GM18867 (cell line): ENCODE measurements around the gene COLQ.
"Not testable (repeated sequence)": the region's sequence is repeated elsewhere in the genome, so short reads cannot be mapped to it uniquely, and the experiment has no call there.

Experiments
- ATAC-seq: cut with Tn5 transposase; IDR thresholded peaks from one replicate; pipeline ENCODE4 v1.9.1; 2021; ENCODE audit warnings: mild to moderate bottlenecking, moderate library complexity; ENCODE audit not compliant: unreplicated experiment

COLQ gene

GRCh38 chr3:15521573-15521965 is at the start of gene COLQ:
Gene COLQ, minus strand, starts transcription at chr3:15521706. Its CDS starts 81 bp downstream, at chr3:15521625.
- ATAC-seq = no peak

- no peak for ATAC-seq
Observed at GRCh38 chr3:15563190-15563589, 41.7 kb upstream of the COLQ start.

GRCh38 chr3:15562560-15562959 is 41.1 kb upstream of the COLQ start:
- no peak for ATAC-seq

GRCh38 chr3:15558581-15558980 is 37.1 kb upstream of the COLQ start:
- ATAC-seq = no peak

- ATAC-seq = peak; percentile 77
Observed at GRCh38 chr3:15557511-15557946, 36.0 kb upstream of the COLQ start.

- ATAC-seq = peak; percentile 80
Observed at GRCh38 chr3:15556512-15556911, 35.0 kb upstream of the COLQ start.

GRCh38 chr3:15553749-15554148 is 32.2 kb upstream of the COLQ start:
- no peak for ATAC-seq

- no peak for ATAC-seq
Observed at GRCh38 chr3:15551902-15552301, 30.4 kb upstream of the COLQ start.

- ATAC-seq = no peak
Observed at GRCh38 chr3:15549846-15550245, 28.3 kb upstream of the COLQ start.

- no peak for ATAC-seq
Observed at GRCh38 chr3:15542614-15543013, 21.1 kb upstream of the COLQ start.

GRCh38 chr3:15541371-15541770 is 19.9 kb upstream of the COLQ start:
- ATAC-seq = no peak

GRCh38 chr3:15539066-15539465 is 17.6 kb upstream of the COLQ start:
- no peak for ATAC-seq

- ATAC-seq = no peak
Observed at GRCh38 chr3:15538345-15538744, 16.8 kb upstream of the COLQ start.

GRCh38 chr3:15536856-15537255 is 15.3 kb upstream of the COLQ start:
- no peak for ATAC-seq

- no peak for ATAC-seq
Observed at GRCh38 chr3:15535732-15536131, 14.2 kb upstream of the COLQ start.

- not testable (repeated sequence) for ATAC-seq
Observed at GRCh38 chr3:15532614-15533013, 11.1 kb upstream of the COLQ start.

GRCh38 chr3:15531346-15531745 is 9.8 kb upstream of the COLQ start:
- no peak for ATAC-seq

GRCh38 chr3:15528854-15529537 is 7.5 kb upstream of the COLQ start:
- ATAC-seq = no peak

- ATAC-seq = peak; percentile 49
Observed at GRCh38 chr3:15527031-15527459, 5.5 kb upstream of the COLQ start.

- no peak for ATAC-seq
Observed at GRCh38 chr3:15525790-15526189, 4.3 kb upstream of the COLQ start.

GRCh38 chr3:15523660-15524417 is 2.3 kb upstream of the COLQ start:
- no peak for ATAC-seq

- no peak for ATAC-seq
Observed at GRCh38 chr3:15522016-15522415, 510 bp upstream of the COLQ start.
